Measurements from ENCODE around the gene RAX.

- TF ChIP-seq CTCF (IDR thresholded peaks at IDR 0.05; ENCODE audit: insufficient read depth, low read length, poor library complexity, severe bottlenecking) (no peak), EZH2phosphoT487 (conservative IDR thresholded peaks at IDR 0.05; ENCODE audit: low read length) (no peak)
These were observed 5.9 kb upstream of the RAX start for GRCh38 chr18:59279193-59279592.

Data from SU-DHL-6 (cell line).